HepG2 (cell line): ENCODE measurements around the gene CSNK1D. TPM values are rescaled to one million over a fixed set of nuclear protein-coding genes. Genes with fewer than 3 reads are reported as not detected.

Experiments
- BRCA1 ChIP-seq: sonication (generic); formaldehyde crosslinking; IDR thresholded peaks from 2 replicates; pipeline ENCODE4 v1.4.0; 2020; ENCODE audit warnings: missing genetic modification reagents
- ESRRA ChIP-seq: sonication (generic); formaldehyde crosslinking; IDR thresholded peaks from 2 replicates; pipeline ENCODE4 v1.5.1; 2020; ENCODE audit warnings: mild to moderate bottlenecking, low read depth, missing genetic modification reagents
- HNRNPH1 ChIP-seq: fragments of 200-400 bp; formaldehyde crosslinking; optimal IDR thresholded peaks from 2 replicates; pipeline ENCODE3; 2017; ENCODE audit warnings: mild to moderate bottlenecking, low read depth, low read length
- NAIF1 ChIP-seq: sonication (generic); formaldehyde crosslinking; IDR thresholded peaks from 2 replicates; pipeline ENCODE4 v1.5.0; 2020; ENCODE audit warnings: mild to moderate bottlenecking, missing genetic modification reagents, borderline replicate concordance
- NFE2L1 ChIP-seq: sonication (generic); formaldehyde crosslinking; IDR thresholded peaks from 2 replicates; pipeline ENCODE4 v1.4.0; 2020; ENCODE audit warnings: missing genetic modification reagents, mild to moderate bottlenecking, borderline replicate concordance
- NFKB2 ChIP-seq: sonication (generic); formaldehyde crosslinking; IDR thresholded peaks from 2 replicates; pipeline ENCODE4 v1.4.0; 2020; ENCODE audit warnings: missing genetic modification reagents, borderline replicate concordance
- PCBP1 ChIP-seq: fragments of 200-400 bp; formaldehyde crosslinking; IDR thresholded peaks from 2 replicates; pipeline ENCODE4 v1.6.1; 2017; ENCODE audit warnings: mild to moderate bottlenecking, low read depth, low read length, borderline replicate concordance
- POLR2G ChIP-seq: fragments of 200-400 bp; formaldehyde crosslinking; IDR thresholded peaks from 2 replicates; pipeline ENCODE4 v1.6.1; 2018; ENCODE audit warnings: mild to moderate bottlenecking, low read depth, low read length, moderate library complexity
- RAD21 ChIP-seq: fragments of 450-650 bp; formaldehyde crosslinking; IDR thresholded peaks from 2 replicates; pipeline ENCODE4 v1.5.0; 2020; ENCODE audit warnings: mild to moderate bottlenecking
- REL ChIP-seq: sonication (generic); formaldehyde crosslinking; conservative IDR thresholded peaks from 2 replicates; pipeline ENCODE4 v1.8.0; 2022; ENCODE audit warnings: mild to moderate bottlenecking, missing genetic modification reagents, moderate library complexity
- REXO4 ChIP-seq: sonication (generic); formaldehyde crosslinking; IDR thresholded peaks from 2 replicates; pipeline ENCODE4 v1.8.0; 2022; ENCODE audit warnings: missing genetic modification reagents, mild to moderate bottlenecking, borderline replicate concordance
- SNAPC2 ChIP-seq: sonication (generic); formaldehyde crosslinking; IDR thresholded peaks from 2 replicates; pipeline ENCODE4 v1.8.1; 2022; ENCODE audit warnings: mild to moderate bottlenecking, missing genetic modification reagents
- ZC3H13 ChIP-seq: sonication (generic); formaldehyde crosslinking; IDR thresholded peaks from 2 replicates; pipeline ENCODE4 v1.8.1; 2023; ENCODE audit warnings: mild to moderate bottlenecking, missing genetic modification reagents, moderate library complexity
- ZNF136 ChIP-seq: sonication (generic); formaldehyde crosslinking; IDR thresholded peaks from 2 replicates; pipeline ENCODE4 v1.8.1; 2022; ENCODE audit warnings: low read depth, mild to moderate bottlenecking, moderate library complexity, missing genetic modification reagents
- ZNF256 ChIP-seq: sonication (generic); formaldehyde crosslinking; conservative IDR thresholded peaks from 2 replicates; pipeline ENCODE4 v1.4.0; 2020; ENCODE audit warnings: missing genetic modification reagents
- ZNF263 ChIP-seq: sonication (generic); formaldehyde crosslinking; IDR thresholded peaks from 2 replicates; pipeline ENCODE4 v1.4.0; 2020; ENCODE audit warnings: missing genetic modification reagents
- ZNF598 ChIP-seq: sonication (generic); formaldehyde crosslinking; IDR thresholded peaks from 2 replicates; pipeline ENCODE4 v1.5.1; 2020; ENCODE audit warnings: mild to moderate bottlenecking, missing genetic modification reagents, borderline replicate concordance
- ZNF703 ChIP-seq: sonication (generic); formaldehyde crosslinking; IDR thresholded peaks from 2 replicates; pipeline ENCODE4 v1.5.1; 2020; ENCODE audit warnings: missing genetic modification reagents, mild to moderate bottlenecking, moderate library complexity, borderline replicate concordance
- ZNF816 ChIP-seq: sonication (generic); formaldehyde crosslinking; IDR thresholded peaks from 2 replicates; pipeline ENCODE4 v1.8.0; 2022; ENCODE audit warnings: missing genetic modification reagents, mild to moderate bottlenecking, borderline replicate concordance
- ZSCAN21 ChIP-seq: sonication (generic); formaldehyde crosslinking; IDR thresholded peaks from 2 replicates; pipeline ENCODE4 v1.8.0; 2022; ENCODE audit warnings: mild to moderate bottlenecking, missing genetic modification reagents, moderate library complexity, borderline replicate concordance
- ZZZ3 ChIP-seq: sonication (generic); formaldehyde crosslinking; IDR thresholded peaks from 2 replicates; pipeline ENCODE4 v1.4.0; 2020; ENCODE audit warnings: missing genetic modification reagents, mild to moderate bottlenecking, borderline replicate concordance
- polyA plus RNA-seq, 8 experiments: library from polyadenylated mRNA; depleted of rRNA in 3 of 8; stranded (reverse) in 7 of 8; unstranded in 1 of 8; fragments of >200 nt; fragmentation: Illumina TruSeq in 4 of 8; extraction: Trizol in 4 of 8; gene quantifications; 2 replicates each; pipeline versions ENCODE4 v1.2.1 to v1.2.3, GENCODE V29; 2011 to 2016; ENCODE audit warnings: low read depth in 4 of 8, missing spikeins in 1 of 8, mixed read lengths in 1 of 8; ENCODE audit not compliant: insufficient read depth in 1 of 8
- total RNA-seq, 5 experiments: library from RNA; depleted of rRNA; stranded (reverse); fragments of >200 nt; fragmentation: Illumina TruSeq; extraction: Trizol; gene quantifications; 2 replicates each; pipeline ENCODE4 v1.2.3, GENCODE V29; 2016; ENCODE audit warnings: low read depth in 1 of 5
- TF ChIP-seq, protein P1 (sequence below): sonication (generic); formaldehyde crosslinking; IDR thresholded peaks from 2 replicates; pipeline ENCODE4 v1.4.0; 2020; ENCODE audit warnings: missing genetic modification reagents, borderline replicate concordance
- TF ChIP-seq, protein P2 (sequence below): sonication (generic); formaldehyde crosslinking; IDR thresholded peaks from 2 replicates; pipeline ENCODE4 v1.8.1; 2023; ENCODE audit warnings: mild to moderate bottlenecking, missing genetic modification reagents, borderline replicate concordance
- TF ChIP-seq, protein P3 (sequence below): sonication (generic); formaldehyde crosslinking; IDR thresholded peaks from 2 replicates; pipeline ENCODE4 v1.5.0; 2020; ENCODE audit warnings: mild to moderate bottlenecking, missing genetic modification reagents
- TF ChIP-seq, protein P4 (sequence below): sonication (generic); formaldehyde crosslinking; IDR thresholded peaks from 2 replicates; pipeline ENCODE4 v1.4.0; 2020; ENCODE audit warnings: mild to moderate bottlenecking, missing genetic modification reagents

CSNK1D gene
- total and polyA plus RNA-seq, 2 of the 13 experiments (the other 11 are each of a cell fraction or from before 2014, with no cell fraction given), result 31.5 to 128 TPM

DNA sequence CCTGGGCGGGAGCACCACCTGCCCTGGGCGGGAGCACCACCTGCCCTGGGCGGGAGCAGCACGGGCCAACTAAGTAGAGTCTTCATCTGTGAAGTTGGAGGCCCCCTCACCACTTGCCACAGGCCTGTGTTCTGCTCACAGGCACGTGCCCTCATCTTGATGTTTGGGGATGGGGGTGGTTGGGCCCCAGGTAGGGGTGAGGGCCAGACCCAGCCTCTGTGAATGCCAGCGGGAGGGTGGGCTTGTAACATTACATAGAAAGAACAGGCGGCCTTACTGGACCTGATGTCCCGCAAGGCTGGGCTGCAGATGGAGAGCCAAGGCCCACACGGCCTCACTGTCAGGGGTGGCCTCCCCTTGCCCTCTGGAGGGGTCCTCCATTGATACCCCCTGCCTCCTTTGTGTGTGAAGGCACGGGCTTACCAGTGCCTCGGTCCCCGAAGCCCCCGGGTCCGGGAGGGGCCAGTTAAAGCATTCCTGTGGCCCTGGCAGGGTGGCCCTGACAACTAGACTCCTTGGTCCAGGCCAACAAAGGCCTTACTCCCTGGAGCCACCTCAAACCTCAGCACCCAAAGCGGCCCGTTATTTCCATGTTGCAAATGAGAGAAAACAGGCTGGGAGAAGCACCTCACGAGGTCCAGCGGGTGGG, 45.7 kb downstream of the CSNK1D start (continued):
- TF ChIP-seq ZNF703 (CRISPR knock-in tag) (0 out of 2 replicates have a peak, but pooled peaks have one; percentile 9), POLR2G (peak; percentile 59), HNRNPH1 (no peak), NFE2L1 (CRISPR knock-in tag) (no peak), ESRRA (CRISPR knock-in tag) (0 out of 2 replicates have a peak, but pooled peaks have one; percentile 11), NFKB2 (CRISPR knock-in tag) (0 out of 2 replicates have a peak, but pooled peaks have one; percentile 22), BRCA1 (CRISPR knock-in tag) (0 out of 2 replicates have a peak, but pooled peaks have one; percentile 11), ZC3H13 (CRISPR knock-in tag) (no peak), ZNF263 (CRISPR knock-in tag) (peak; percentile 94), ZNF816 (CRISPR knock-in tag) (0 out of 2 replicates have a peak, but pooled peaks have one; percentile 17), REL (CRISPR knock-in tag) (0 out of 2 replicates have a peak, but pooled peaks have one; percentile 32), NAIF1 (no peak), RAD21 (CRISPR knock-in tag) (0 out of 2 replicates have a peak, but pooled peaks have one; percentile 3), ZSCAN21 (no peak), ZNF136 (CRISPR knock-in tag) (0 out of 2 replicates have a peak, but pooled peaks have one; percentile 84), ZNF598 (CRISPR knock-in tag) (no peak), SNAPC2 (CRISPR knock-in tag) (0 out of 2 replicates have a peak, but pooled peaks have one; percentile 46), REXO4 (CRISPR knock-in tag) (no peak), PCBP1 (0 out of 2 replicates have a peak, but pooled peaks have one; percentile 23), ZZZ3 (CRISPR knock-in tag) (0 out of 2 replicates have a peak, but pooled peaks have one; percentile 13), ZNF256 (0 out of 2 replicates have a peak, but pooled peaks have one; percentile 24)
- TF ChIP-seq, protein P1, sequence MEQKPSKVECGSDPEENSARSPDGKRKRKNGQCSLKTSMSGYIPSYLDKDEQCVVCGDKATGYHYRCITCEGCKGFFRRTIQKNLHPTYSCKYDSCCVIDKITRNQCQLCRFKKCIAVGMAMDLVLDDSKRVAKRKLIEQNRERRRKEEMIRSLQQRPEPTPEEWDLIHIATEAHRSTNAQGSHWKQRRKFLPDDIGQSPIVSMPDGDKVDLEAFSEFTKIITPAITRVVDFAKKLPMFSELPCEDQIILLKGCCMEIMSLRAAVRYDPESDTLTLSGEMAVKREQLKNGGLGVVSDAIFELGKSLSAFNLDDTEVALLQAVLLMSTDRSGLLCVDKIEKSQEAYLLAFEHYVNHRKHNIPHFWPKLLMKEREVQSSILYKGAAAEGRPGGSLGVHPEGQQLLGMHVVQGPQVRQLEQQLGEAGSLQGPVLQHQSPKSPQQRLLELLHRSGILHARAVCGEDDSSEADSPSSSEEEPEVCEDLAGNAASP (CRISPR knock-in tag), result peak; percentile 17; the same call in 1 of the 2 replicates
- TF ChIP-seq, protein P2, sequence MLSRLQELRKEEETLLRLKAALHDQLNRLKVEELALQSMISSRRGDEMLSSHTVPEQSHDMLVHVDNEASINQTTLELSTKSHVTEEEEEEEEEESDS (CRISPR knock-in tag), result 0 out of 2 replicates have a peak, but pooled peaks have one; percentile 43
- TF ChIP-seq, protein P3, sequence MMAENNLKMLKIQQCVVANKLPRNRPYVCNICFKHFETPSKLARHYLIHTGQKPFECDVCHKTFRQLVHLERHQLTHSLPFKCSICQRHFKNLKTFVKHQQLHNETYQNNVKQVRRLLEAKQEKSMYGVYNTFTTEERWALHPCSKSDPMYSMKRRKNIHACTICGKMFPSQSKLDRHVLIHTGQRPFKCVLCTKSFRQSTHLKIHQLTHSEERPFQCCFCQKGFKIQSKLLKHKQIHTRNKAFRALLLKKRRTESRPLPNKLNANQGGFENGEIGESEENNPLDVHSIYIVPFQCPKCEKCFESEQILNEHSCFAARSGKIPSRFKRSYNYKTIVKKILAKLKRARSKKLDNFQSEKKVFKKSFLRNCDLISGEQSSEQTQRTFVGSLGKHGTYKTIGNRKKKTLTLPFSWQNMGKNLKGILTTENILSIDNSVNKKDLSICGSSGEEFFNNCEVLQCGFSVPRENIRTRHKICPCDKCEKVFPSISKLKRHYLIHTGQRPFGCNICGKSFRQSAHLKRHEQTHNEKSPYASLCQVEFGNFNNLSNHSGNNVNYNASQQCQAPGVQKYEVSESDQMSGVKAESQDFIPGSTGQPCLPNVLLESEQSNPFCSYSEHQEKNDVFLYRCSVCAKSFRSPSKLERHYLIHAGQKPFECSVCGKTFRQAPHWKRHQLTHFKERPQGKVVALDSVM (CRISPR knock-in tag), result peak; percentile 5; the same call in 1 of the 2 replicates
- TF ChIP-seq, protein P4, sequence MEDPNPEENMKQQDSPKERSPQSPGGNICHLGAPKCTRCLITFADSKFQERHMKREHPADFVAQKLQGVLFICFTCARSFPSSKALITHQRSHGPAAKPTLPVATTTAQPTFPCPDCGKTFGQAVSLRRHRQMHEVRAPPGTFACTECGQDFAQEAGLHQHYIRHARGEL (CRISPR knock-in tag), result 0 out of 2 replicates have a peak, but pooled peaks have one; percentile 10
